ENCODE results near the gene NTM.
A peak's percentile ranks its signal among the peaks of the same experiment; 100 is the strongest.

Gene NTM

DNA sequence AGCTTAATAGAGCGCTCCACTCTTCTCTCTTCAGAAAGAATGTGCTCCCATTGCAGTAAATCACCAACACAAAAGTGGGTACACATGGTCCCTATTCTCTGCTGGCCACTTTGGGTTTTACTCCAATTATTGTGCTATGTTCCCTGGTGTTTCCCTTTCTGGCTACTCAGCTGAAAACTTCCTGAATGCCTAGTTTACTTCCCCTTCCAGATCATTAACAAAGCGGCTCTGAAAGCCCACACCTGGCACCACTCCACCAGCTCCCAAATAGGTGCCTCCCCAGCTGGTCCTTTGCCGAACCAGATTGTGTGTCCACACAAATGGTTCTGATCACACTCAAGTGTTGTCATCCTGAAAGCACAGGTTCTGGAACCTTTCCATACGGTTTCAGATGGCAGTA, 443.7 kb downstream of the NTM start:
- Histone ChIP-seq H3K4me1 (ENCODE audit: control insufficient read depth, insufficient read depth, low read length, poor library complexity, severe bottlenecking) (peaks cover 21% of the 10 kb centered on the region), H3K9me3 (ENCODE audit: control insufficient read depth, low read length) (no peaks in the 10 kb centered on the region), H3K27ac (ENCODE audit: low read depth, low read length, severe bottlenecking) (no peak overlapping the region), H3K36me3 (ENCODE audit: control insufficient read depth, insufficient read depth, low read length) (no peaks in the 10 kb centered on the region), H3K4me3 (ENCODE audit: extremely low read depth, insufficient read depth, low read length, poor library complexity, severe bottlenecking) (no peak overlapping the region)
- 79 to 99% methylated on average over 4 of the region's 4 CpGs for WGBS, 2 experiments (ENCODE audit: insufficient coverage in 2 of 2)

DNA sequence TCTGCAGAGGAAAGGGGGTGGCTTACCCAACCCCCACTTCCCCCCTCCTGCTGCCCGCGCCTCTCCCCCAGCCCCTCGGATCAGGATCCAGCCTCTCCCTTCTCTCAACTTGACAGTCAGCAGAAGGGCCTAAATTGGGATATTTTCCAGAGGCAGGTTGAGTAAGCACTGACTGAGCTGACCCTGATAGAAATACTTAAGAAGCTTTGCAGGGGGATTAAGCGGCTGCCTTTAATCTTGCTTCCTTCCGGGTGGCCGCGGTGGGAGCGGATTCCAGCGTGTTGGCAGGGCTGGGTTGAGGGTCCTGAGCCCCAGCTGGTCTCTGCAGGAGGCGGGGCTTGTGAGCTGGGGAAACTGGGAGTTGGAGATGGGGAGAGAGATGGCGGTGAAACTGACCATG, 445.2 kb downstream of the NTM start:
- 49 to 52% methylated on average over 4 to 5 of the region's 11 CpGs for WGBS, 2 experiments (ENCODE audit: insufficient coverage in 2 of 2)
- Histone ChIP-seq H3K9me3 (ENCODE audit: control insufficient read depth, low read length) (no peaks in the 10 kb centered on the region), H3K4me1 (ENCODE audit: control insufficient read depth, insufficient read depth, low read length, poor library complexity, severe bottlenecking) (peaks cover 21% of the 10 kb centered on the region), H3K4me3 (ENCODE audit: extremely low read depth, insufficient read depth, low read length, poor library complexity, severe bottlenecking) (no peak overlapping the region), H3K27ac (ENCODE audit: low read depth, low read length, severe bottlenecking) (peak overlapping the region; percentile 66), H3K36me3 (ENCODE audit: control insufficient read depth, insufficient read depth, low read length) (no peaks in the 10 kb centered on the region)

DNA sequence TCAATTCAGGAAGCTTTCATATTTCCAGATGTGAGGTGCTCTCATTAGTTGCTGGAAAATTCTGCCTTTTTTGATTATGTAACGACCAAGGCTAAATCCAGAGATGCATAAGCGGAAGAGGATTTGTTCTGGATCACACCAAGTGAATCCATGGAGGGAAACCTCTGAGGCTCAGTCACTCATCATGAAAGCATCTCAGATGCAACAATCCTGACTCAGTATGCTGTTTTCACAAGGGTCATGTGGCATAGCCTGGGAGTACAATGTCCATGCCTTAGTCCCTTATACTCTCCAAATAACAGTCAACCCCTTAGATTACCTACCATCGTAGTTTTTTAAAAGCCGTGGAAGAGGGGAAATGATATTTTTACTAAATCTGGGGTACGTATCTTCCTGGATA, 445.6 kb downstream of the NTM start:
- Histone ChIP-seq H3K36me3 (ENCODE audit: control insufficient read depth, insufficient read depth, low read length) (no peaks in the 10 kb centered on the region), H3K9me3 (ENCODE audit: control insufficient read depth, low read length) (no peaks in the 10 kb centered on the region), H3K4me1 (ENCODE audit: control insufficient read depth, insufficient read depth, low read length, poor library complexity, severe bottlenecking) (peaks cover 19% of the 10 kb centered on the region), H3K27ac (ENCODE audit: low read depth, low read length, severe bottlenecking) (peak overlapping the region; percentile 66), H3K4me3 (ENCODE audit: extremely low read depth, insufficient read depth, low read length, poor library complexity, severe bottlenecking) (no peak overlapping the region)
- 90 to 100% methylated on average over 2 to 4 of the region's 5 CpGs for WGBS, 2 experiments (ENCODE audit: insufficient coverage in 2 of 2)

DNA sequence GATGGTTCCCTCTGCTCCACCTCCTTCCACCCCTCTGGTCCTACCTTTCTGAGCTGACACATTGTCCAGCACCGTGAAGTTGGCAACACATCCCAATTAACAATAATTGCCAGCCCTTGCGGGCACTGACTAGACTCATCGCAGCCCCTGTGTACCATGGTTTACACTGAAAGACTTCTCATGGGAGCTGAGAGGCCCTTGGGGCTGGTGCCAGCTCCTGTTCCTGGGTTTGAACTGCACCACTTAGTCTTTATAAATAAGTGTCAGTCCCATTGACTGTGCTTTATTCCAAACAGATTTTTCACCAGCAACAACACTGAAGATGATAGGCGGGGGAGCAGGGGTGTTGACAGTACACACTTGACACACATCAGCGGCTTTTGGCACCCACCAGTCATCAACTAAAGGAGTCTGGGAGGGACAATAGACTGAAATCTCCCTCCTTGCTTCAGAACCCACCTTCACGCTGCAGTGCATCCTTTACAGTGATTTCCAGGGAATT, 447.3 kb downstream of the NTM start:
- WGBS, 2 experiments (ENCODE audit: insufficient coverage in 2 of 2) = 84 to 97% methylated on average over 4 to 6 of the region's 6 CpGs
- H3K27ac ChIP-seq (ENCODE audit: low read depth, low read length, severe bottlenecking) = no peak overlapping the region
- peaks cover 14% of the 10 kb centered on the region for H3K4me1 ChIP-seq (ENCODE audit: control insufficient read depth, insufficient read depth, low read length, poor library complexity, severe bottlenecking)
- H3K36me3 ChIP-seq (ENCODE audit: control insufficient read depth, insufficient read depth, low read length) = no peaks in the 10 kb centered on the region
- H3K9me3 ChIP-seq (ENCODE audit: control insufficient read depth, low read length) = no peaks in the 10 kb centered on the region
- H3K4me3 ChIP-seq (ENCODE audit: extremely low read depth, insufficient read depth, low read length, poor library complexity, severe bottlenecking) = no peak overlapping the region

DNA sequence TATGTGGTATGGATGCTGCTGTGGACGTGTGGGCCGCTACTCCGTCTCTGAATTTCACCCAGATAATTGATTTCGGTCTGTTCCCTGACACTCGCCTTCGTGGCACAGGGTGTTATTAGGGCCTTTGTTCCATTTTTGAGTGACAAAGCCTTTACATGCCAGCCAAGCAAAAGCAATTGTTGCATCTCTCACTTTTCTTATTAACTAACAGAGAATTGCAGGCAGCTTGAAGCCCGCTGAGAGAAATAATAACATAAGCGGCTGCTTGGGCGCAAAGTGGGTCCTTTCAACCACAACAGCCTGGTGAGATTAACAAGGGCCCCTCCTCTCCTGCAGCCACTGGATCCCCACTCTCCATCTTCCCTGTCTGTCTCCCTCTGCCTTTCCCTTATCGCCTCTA, 449.4 kb downstream of the NTM start:
- no peaks in the 10 kb centered on the region for H3K9me3 ChIP-seq (ENCODE audit: control insufficient read depth, low read length)
- H3K4me3 ChIP-seq (ENCODE audit: extremely low read depth, insufficient read depth, low read length, poor library complexity, severe bottlenecking) = no peak overlapping the region
- H3K4me1 ChIP-seq (ENCODE audit: control insufficient read depth, insufficient read depth, low read length, poor library complexity, severe bottlenecking) = peaks cover 16% of the 10 kb centered on the region
- no peaks in the 10 kb centered on the region for H3K36me3 ChIP-seq (ENCODE audit: control insufficient read depth, insufficient read depth, low read length)
- 94% methylated on average over 10 of the region's 10 CpGs for WGBS, 2 experiments (ENCODE audit: insufficient coverage in 2 of 2)
- H3K27ac ChIP-seq (ENCODE audit: low read depth, low read length, severe bottlenecking) = no peak overlapping the region

DNA sequence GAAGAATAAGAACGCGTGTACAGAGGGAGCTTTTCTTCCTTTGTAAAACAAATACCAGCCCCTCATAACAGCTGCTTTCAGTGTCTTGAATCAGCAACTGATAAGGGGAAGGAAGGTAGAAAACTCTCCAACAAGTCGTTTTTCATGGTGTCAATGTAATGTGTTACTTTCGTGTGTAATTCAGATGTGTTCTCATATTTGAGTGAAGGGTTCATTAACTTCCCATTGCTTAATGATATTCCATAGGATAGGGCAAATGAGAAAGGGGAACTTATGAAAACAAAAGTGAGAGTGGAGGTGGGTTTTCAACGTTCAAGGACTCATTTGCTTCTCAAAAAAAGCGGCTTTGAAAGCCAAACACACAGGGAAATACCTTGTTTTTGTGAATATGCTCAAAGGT, 452.1 kb downstream of the NTM start:
- Histone ChIP-seq H3K9me3 (ENCODE audit: control insufficient read depth, low read length) (no peaks in the 10 kb centered on the region), H3K36me3 (ENCODE audit: control insufficient read depth, insufficient read depth, low read length) (no peaks in the 10 kb centered on the region), H3K4me1 (ENCODE audit: control insufficient read depth, insufficient read depth, low read length, poor library complexity, severe bottlenecking) (peaks cover 4% of the 10 kb centered on the region), H3K4me3 (ENCODE audit: extremely low read depth, insufficient read depth, low read length, poor library complexity, severe bottlenecking) (no peak overlapping the region), H3K27ac (ENCODE audit: low read depth, low read length, severe bottlenecking) (no peak overlapping the region)
- WGBS, 2 experiments (ENCODE audit: insufficient coverage in 2 of 2) = 40 to 43% methylated on average over 1 to 4 of the region's 6 CpGs

DNA sequence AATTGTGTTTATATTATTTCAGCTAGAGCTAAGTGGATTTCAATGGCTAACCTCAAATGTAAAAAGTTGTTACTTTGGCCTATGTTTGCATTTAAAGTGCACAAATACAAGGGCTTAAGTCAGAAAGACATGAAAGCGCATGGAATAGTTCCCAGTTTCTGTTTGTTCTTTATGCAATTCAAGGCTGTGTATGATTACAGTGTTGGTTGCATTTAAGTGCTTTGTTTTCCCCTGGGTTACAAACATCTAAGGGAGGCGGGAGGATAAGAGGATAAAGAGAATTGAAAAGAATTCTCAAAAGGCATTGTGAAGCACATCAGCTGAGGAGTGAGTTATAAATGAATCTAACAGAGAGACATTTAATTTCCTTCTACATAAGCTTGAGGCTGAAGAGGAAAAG, 453.4 kb downstream of the NTM start:
- Histone ChIP-seq H3K4me1 (ENCODE audit: control insufficient read depth, insufficient read depth, low read length, poor library complexity, severe bottlenecking) (peaks cover 4% of the 10 kb centered on the region), H3K27ac (ENCODE audit: low read depth, low read length, severe bottlenecking) (no peak overlapping the region), H3K4me3 (ENCODE audit: extremely low read depth, insufficient read depth, low read length, poor library complexity, severe bottlenecking) (no peak overlapping the region), H3K9me3 (ENCODE audit: control insufficient read depth, low read length) (no peaks in the 10 kb centered on the region), H3K36me3 (ENCODE audit: control insufficient read depth, insufficient read depth, low read length) (no peaks in the 10 kb centered on the region)
- WGBS, 2 experiments (ENCODE audit: insufficient coverage in 2 of 2) = 90 to 100% methylated on average over 1 of the region's 2 CpGs

DNA sequence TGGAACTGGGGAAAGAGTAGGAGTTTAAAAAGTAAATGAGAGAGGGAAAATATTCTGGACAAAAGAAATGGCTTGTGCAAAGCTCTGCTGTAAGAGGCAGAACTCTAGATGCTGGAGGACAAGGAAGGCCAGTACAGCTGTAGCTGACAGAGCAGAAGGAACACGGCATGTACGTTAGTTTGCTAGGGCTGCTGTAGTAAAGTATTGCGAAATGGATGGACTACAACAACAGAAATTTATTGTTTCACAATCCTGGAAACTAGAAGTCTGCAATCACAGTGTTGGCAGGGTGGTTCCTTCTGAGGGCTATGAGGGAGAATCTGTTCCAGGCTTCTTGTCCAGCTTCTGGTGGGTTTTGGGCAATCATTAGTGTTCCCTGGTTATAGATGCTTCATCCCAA, 454.4 kb downstream of the NTM start:
- Histone ChIP-seq H3K9me3 (ENCODE audit: control insufficient read depth, low read length) (no peaks in the 10 kb centered on the region), H3K4me3 (ENCODE audit: extremely low read depth, insufficient read depth, low read length, poor library complexity, severe bottlenecking) (no peak overlapping the region), H3K36me3 (ENCODE audit: control insufficient read depth, insufficient read depth, low read length) (no peaks in the 10 kb centered on the region), H3K27ac (ENCODE audit: low read depth, low read length, severe bottlenecking) (no peak overlapping the region), H3K4me1 (ENCODE audit: control insufficient read depth, insufficient read depth, low read length, poor library complexity, severe bottlenecking) (peaks cover 4% of the 10 kb centered on the region)
- 93% methylated on average over 2 of the region's 3 CpGs; no CpG with 5 or more reads in 1 of the 2 experiments for WGBS, 2 experiments (ENCODE audit: insufficient coverage in 2 of 2)

DNA sequence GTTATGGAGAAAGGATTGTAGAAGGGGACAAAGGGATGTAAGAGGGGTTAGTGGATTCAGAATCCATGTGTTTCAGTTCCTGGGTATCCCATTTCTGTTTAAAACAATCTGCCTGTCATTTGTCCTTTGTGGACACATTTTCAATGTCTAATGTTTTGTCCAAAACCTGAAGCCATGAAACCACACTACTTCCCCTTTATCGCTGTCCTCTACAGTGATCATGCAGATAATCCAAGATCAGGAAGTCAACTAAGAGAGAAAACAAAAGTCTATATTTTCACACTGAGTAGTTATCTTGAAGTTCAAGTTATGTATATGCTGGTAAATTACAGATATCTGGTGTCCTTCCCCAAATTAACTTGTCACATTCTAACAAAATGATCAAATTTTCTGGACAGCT, 457.0 kb downstream of the NTM start:
- Histone ChIP-seq H3K36me3 (ENCODE audit: control insufficient read depth, insufficient read depth, low read length) (no peaks in the 10 kb centered on the region), H3K9me3 (ENCODE audit: control insufficient read depth, low read length) (no peaks in the 10 kb centered on the region), H3K27ac (ENCODE audit: low read depth, low read length, severe bottlenecking) (no peak overlapping the region), H3K4me1 (ENCODE audit: control insufficient read depth, insufficient read depth, low read length, poor library complexity, severe bottlenecking) (peaks cover 4% of the 10 kb centered on the region), H3K4me3 (ENCODE audit: extremely low read depth, insufficient read depth, low read length, poor library complexity, severe bottlenecking) (no peak overlapping the region)
- WGBS, 2 experiments (ENCODE audit: insufficient coverage in 2 of 2) = 100% methylated on average over 1 of the region's 1 CpG; no CpG with 5 or more reads in 1 of the 2 experiments

DNA sequence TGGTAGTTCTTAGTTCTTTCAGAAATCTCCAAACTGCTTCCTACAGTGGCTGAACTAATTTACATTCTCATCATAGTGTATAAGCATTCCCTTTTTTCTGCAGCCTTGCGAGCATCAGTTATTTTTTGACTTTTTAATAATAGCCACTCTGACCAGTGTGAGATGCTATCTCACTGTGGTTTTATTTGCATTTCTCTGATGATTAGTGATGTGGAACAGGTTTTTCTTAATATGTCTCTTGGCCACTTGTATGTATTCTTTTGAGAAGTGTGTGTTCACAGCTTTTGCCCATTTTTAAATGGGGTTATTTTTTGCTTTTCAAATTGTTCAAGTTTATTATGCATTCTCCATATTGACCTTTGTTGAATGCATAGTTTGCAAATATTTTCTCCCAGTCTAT, 459.3 kb downstream of the NTM start:
- no CpG with 5 or more reads among the region's 1 CpG for WGBS, 2 experiments (ENCODE audit: insufficient coverage in 2 of 2)
- H3K36me3 ChIP-seq (ENCODE audit: control insufficient read depth, insufficient read depth, low read length) = no peaks in the 10 kb centered on the region
- H3K4me3 ChIP-seq (ENCODE audit: extremely low read depth, insufficient read depth, low read length, poor library complexity, severe bottlenecking) = no peak overlapping the region
- H3K9me3 ChIP-seq (ENCODE audit: control insufficient read depth, low read length) = no peaks in the 10 kb centered on the region
- no peak overlapping the region for H3K27ac ChIP-seq (ENCODE audit: low read depth, low read length, severe bottlenecking)
- H3K4me1 ChIP-seq (ENCODE audit: control insufficient read depth, insufficient read depth, low read length, poor library complexity, severe bottlenecking) = no peaks in the 10 kb centered on the region

DNA sequence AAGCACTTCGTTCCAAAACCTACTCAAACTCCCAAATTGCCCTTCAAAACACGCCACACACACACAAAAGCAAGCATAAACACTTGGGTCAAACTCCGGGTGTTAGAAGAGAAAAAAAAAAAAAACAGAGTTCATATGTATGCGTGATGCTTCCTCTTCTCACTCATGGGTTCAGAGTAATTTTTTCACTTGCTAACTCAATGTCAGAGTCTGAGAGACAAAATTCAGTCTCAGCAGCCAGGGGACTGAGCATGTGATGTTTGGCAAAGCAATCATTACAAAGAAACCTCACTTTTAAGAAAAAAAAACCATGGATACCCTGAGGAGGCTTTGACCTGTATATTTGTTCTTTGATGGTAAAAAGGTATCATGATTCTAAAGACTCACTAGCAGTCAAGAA, 461.7 kb downstream of the NTM start:
- WGBS, 2 experiments (ENCODE audit: insufficient coverage in 2 of 2) = 87% methylated on average over 3 of the region's 4 CpGs; no CpG with 5 or more reads in 1 of the 2 experiments
- no peaks in the 10 kb centered on the region for H3K9me3 ChIP-seq (ENCODE audit: control insufficient read depth, low read length)

More for the DNA sequence above, 461.7 kb downstream of the NTM start:
- Histone ChIP-seq H3K27ac (ENCODE audit: low read depth, low read length, severe bottlenecking) (no peak overlapping the region), H3K4me3 (ENCODE audit: extremely low read depth, insufficient read depth, low read length, poor library complexity, severe bottlenecking) (no peak overlapping the region), H3K4me1 (ENCODE audit: control insufficient read depth, insufficient read depth, low read length, poor library complexity, severe bottlenecking) (no peaks in the 10 kb centered on the region), H3K36me3 (ENCODE audit: control insufficient read depth, insufficient read depth, low read length) (no peaks in the 10 kb centered on the region)
